GM18507 (cell line): ENCODE measurements around the gene RUNX2.
"Not testable (repeated sequence)": the region's sequence is repeated elsewhere in the genome, so short reads cannot be mapped to it uniquely, and the experiment has no call there.

Source experiments
- DNase-seq: peaks from one replicate; pipeline ENCODE4 v3.0.0; 2011; ENCODE audit warnings: low read depth; ENCODE audit not compliant: insufficient read length; ENCODE audit errors: extremely low spot score
- FAIRE-seq: peaks from 2 replicates; lab custom pipeline; 2011; peaks lifted over from hg19 to GRCh38; lab: Jason Lieb, UNC

Gene RUNX2

GRCh38 chr6:45327956-45328522, at the start of gene RUNX2:
Gene RUNX2, plus strand, starts transcription at chr6:45328330. Its CDS starts 397 bp downstream, at chr6:45328727.
- DNase-seq (no peak), FAIRE-seq (no peak)

- FAIRE-seq (no peak), DNase-seq (no peak)
These were observed 49.8 kb upstream of the RUNX2 start for GRCh38 chr6:45278367-45278766.

GRCh38 chr6:45286707-45287106, 41.4 kb upstream of the RUNX2 start:
- not testable (repeated sequence) for DNase-seq, FAIRE-seq

GRCh38 chr6:45289751-45290514, 38.2 kb upstream of the RUNX2 start:
- FAIRE-seq (no peak), DNase-seq (no peak)

- no peak for DNase-seq
- FAIRE-seq = no peak
These were observed 34.8 kb upstream of the RUNX2 start for GRCh38 chr6:45293306-45293705.

- not testable (repeated sequence) for DNase-seq, FAIRE-seq
These were observed 33.9 kb upstream of the RUNX2 start for GRCh38 chr6:45294065-45294701.

GRCh38 chr6:45297320-45297719, 30.8 kb upstream of the RUNX2 start:
- DNase-seq = no peak
- FAIRE-seq = no peak

GRCh38 chr6:45299096-45299581, 29.0 kb upstream of the RUNX2 start:
- FAIRE-seq (no peak), DNase-seq (no peak)

- no peak for DNase-seq
- no peak for FAIRE-seq
These were observed 27.4 kb upstream of the RUNX2 start for GRCh38 chr6:45300736-45301135.

- FAIRE-seq = no peak
These were observed 26.6 kb upstream of the RUNX2 start for GRCh38 chr6:45301348-45302142.

GRCh38 chr6:45302832-45303231, 25.3 kb upstream of the RUNX2 start:
- FAIRE-seq (no peak), DNase-seq (no peak)

More at GRCh38 chr6:45301348-45302142, 26.6 kb upstream of the RUNX2 start:
- DNase-seq = no peak

- FAIRE-seq (no peak), DNase-seq (no peak)
These were observed 22.6 kb upstream of the RUNX2 start for GRCh38 chr6:45305546-45305945.

- FAIRE-seq = no peak
- no peak for DNase-seq
These were observed 17.9 kb upstream of the RUNX2 start for GRCh38 chr6:45310118-45310788.

- DNase-seq (no peak), FAIRE-seq (no peak)
These were observed 14.0 kb upstream of the RUNX2 start for GRCh38 chr6:45314146-45314545.

- DNase-seq = no peak
- FAIRE-seq = no peak
These were observed 7.8 kb upstream of the RUNX2 start for GRCh38 chr6:45320349-45320748.

GRCh38 chr6:45323656-45324224, 4.4 kb upstream of the RUNX2 start:
- FAIRE-seq (no peak), DNase-seq (no peak)

- no peak for DNase-seq
- no peak for FAIRE-seq
These were observed 1.3 kb upstream of the RUNX2 start for GRCh38 chr6:45326698-45327417.

GRCh38 chr6:45328523-45328922, 393 bp downstream of the RUNX2 start:
- DNase-seq (no peak), FAIRE-seq (no peak)
